GM23338 (cell line): ENCODE data around the gene EFCAB8. TPM values are rescaled to one million over a fixed set of nuclear protein-coding genes. Genes with fewer than 3 reads are reported as not detected.

Source experiments
- ATAC-seq: fragments of 200-7000 bp; cut with Tn5 transposase; 3 replicates; pipeline ENCODE4 v1.9.1; 2020
- DNase-seq: peaks from one replicate; pipeline ENCODE4 v3.0.0-alpha.2; 2015; ENCODE audit warnings: low spot score
- H2AFZ ChIP-seq: fragments of 200-600 bp; sonication (generic); 2 replicates; pipeline ENCODE4 v1.8.0; 2016; ENCODE audit warnings: antibody characterized with exemption, mild to moderate bottlenecking, moderate library complexity
- H3F3A ChIP-seq: fragments of 200-600 bp; sonication (generic); replicated peaks from 2 replicates; pipeline ENCODE4 v1.8.0; 2017; ENCODE audit warnings: antibody characterized with exemption, mixed run types, low read depth
- H3K27ac ChIP-seq: fragments of 200-600 bp; sonication (generic); 2 replicates; pipeline ENCODE4 v1.6.1; 2016; ENCODE audit warnings: low read depth
- H3K27me3 ChIP-seq: fragments of 200-600 bp; sonication (generic); 2 replicates; pipeline ENCODE4 v1.8.0; 2016; ENCODE audit warnings: mild to moderate bottlenecking, mixed run types, moderate library complexity; ENCODE audit not compliant: insufficient read depth
- H3K36me3 ChIP-seq: fragments of 200-600 bp; sonication (generic); 2 replicates; pipeline ENCODE4 v1.8.0; 2016; ENCODE audit warnings: mild to moderate bottlenecking; ENCODE audit not compliant: insufficient read depth
- H3K4me1 ChIP-seq: fragments of 200-600 bp; sonication (generic); 2 replicates; pipeline ENCODE4 v1.8.0; 2016; ENCODE audit warnings: mild to moderate bottlenecking, moderate library complexity; ENCODE audit not compliant: insufficient read depth
- H3K4me2 ChIP-seq: fragments of 200-600 bp; sonication (generic); 2 replicates; pipeline ENCODE4 v1.7.1; 2017; ENCODE audit warnings: mixed run types
- H3K4me3 ChIP-seq: fragments of 200-600 bp; sonication (generic); 2 replicates; pipeline ENCODE4 v1.6.1; 2016; ENCODE audit warnings: mixed run types
- H3K79me2 ChIP-seq: fragments of 200-600 bp; sonication (generic); replicated peaks from 2 replicates; pipeline ENCODE4 v1.8.0; 2017; ENCODE audit warnings: mild to moderate bottlenecking; ENCODE audit not compliant: insufficient read depth
- H3K9me2 ChIP-seq: fragments of 200-600 bp; sonication (generic); 2 replicates; pipeline ENCODE4 v1.8.0; 2017; ENCODE audit not compliant: insufficient read depth
- H4K20me1 ChIP-seq: fragments of 200-600 bp; sonication (generic); replicated peaks from 2 replicates; pipeline ENCODE4 v1.8.0; 2017; ENCODE audit warnings: mild to moderate bottlenecking; ENCODE audit not compliant: insufficient read depth
- H3K27ac Mint-ChIP-seq: 2 replicates; pipeline ENCODE4 v1.8.0; 2020; ENCODE audit warnings: inconsistent platforms, mild to moderate bottlenecking, moderate library complexity, mixed read lengths
- H3K27me3 Mint-ChIP-seq: 3 replicates; pipeline ENCODE4 v1.8.0; 2022; ENCODE audit warnings: low read depth, mild to moderate bottlenecking, moderate library complexity, mixed read lengths, inconsistent platforms; ENCODE audit not compliant: insufficient read depth, poor library complexity
- H3K36me3 Mint-ChIP-seq: 3 replicates; pipeline ENCODE4 v1.8.0; 2021; ENCODE audit warnings: low read depth, mild to moderate bottlenecking, inconsistent platforms, moderate library complexity, mixed read lengths
- H3K4me1 Mint-ChIP-seq: 3 replicates; pipeline ENCODE4 v1.8.0; 2020; ENCODE audit warnings: mild to moderate bottlenecking, inconsistent platforms, mixed read lengths
- H3K4me3 Mint-ChIP-seq: 3 replicates; pipeline ENCODE4 v1.8.0; 2021; ENCODE audit warnings: moderate library complexity, mild to moderate bottlenecking, inconsistent platforms, mixed read lengths
- H3K9me3 Mint-ChIP-seq: 3 replicates; pipeline ENCODE4 v1.8.0; 2020; ENCODE audit warnings: moderate library complexity, mild to moderate bottlenecking, inconsistent platforms, mixed read lengths
- CREB1 ChIP-seq: fragments of 250-450 bp; sonication (Bioruptor Pico); IDR thresholded peaks from 2 replicates; pipeline ENCODE4 v1.5.0; 2020; ENCODE audit warnings: low read depth, mild to moderate bottlenecking, moderate library complexity
- EZH2phosphoT487 ChIP-seq: fragments of 200-600 bp; sonication (generic); IDR thresholded peaks from one replicate; pipeline ENCODE4 v1.8.1; 2018; ENCODE audit warnings: antibody characterized with exemption; ENCODE audit not compliant: unreplicated experiment
- JUNB ChIP-seq: IDR thresholded peaks from one replicate; pipeline ENCODE4 v1.6.1; 2016; ENCODE audit warnings: antibody characterized with exemption; ENCODE audit not compliant: unreplicated experiment
- POLR2AphosphoS5 ChIP-seq: IDR thresholded peaks from 2 replicates; pipeline ENCODE4 v1.6.1; 2016; ENCODE audit warnings: antibody characterized with exemption, low read depth
- ZNF114 ChIP-seq: fragments of 250-450 bp; sonication (Bioruptor Pico); IDR thresholded peaks from 2 replicates; pipeline ENCODE4 v1.5.0; 2020; ENCODE audit warnings: mild to moderate bottlenecking, moderate library complexity
- ZNF331 ChIP-seq: fragments of 250-450 bp; sonication (Bioruptor Pico); IDR thresholded peaks from 2 replicates; pipeline ENCODE4 v1.5.0; 2020; ENCODE audit warnings: low read depth, mild to moderate bottlenecking, moderate library complexity
- polyA plus RNA-seq: library from polyadenylated mRNA; unstranded; fragments of >200 nt; fragmentation: Nextera tagmentation; extraction: Ambion mirVana; gene quantifications from 2 replicates; pipeline ENCODE4 v1.2.1, GENCODE V29; 2016
- total RNA-seq: library from RNA; depleted of rRNA; stranded (reverse); fragments of >200 nt; shearing (Covaris generic); gene quantifications from 2 replicates; pipeline ENCODE4 v1.2.3, GENCODE V29; 2014
- TF ChIP-seq, protein P1 (sequence below): IDR thresholded peaks from one replicate; pipeline ENCODE4 v1.6.1; 2018; ENCODE audit warnings: antibody characterized with exemption; ENCODE audit not compliant: unreplicated experiment
- TF ChIP-seq, protein P2 (sequence below): IDR thresholded peaks from 2 replicates; pipeline ENCODE4 v1.6.1; 2016; ENCODE audit warnings: antibody characterized with exemption
- TF ChIP-seq, protein P3 (sequence below): fragments of 250-450 bp; sonication (Bioruptor Pico); IDR thresholded peaks from 2 replicates; pipeline ENCODE4 v1.5.0; 2020; ENCODE audit warnings: mild to moderate bottlenecking, moderate library complexity

Gene EFCAB8
- total and polyA plus RNA-seq, 2 experiments from 2014 or later: 0.35 TPM; not detected in 1

DNA sequence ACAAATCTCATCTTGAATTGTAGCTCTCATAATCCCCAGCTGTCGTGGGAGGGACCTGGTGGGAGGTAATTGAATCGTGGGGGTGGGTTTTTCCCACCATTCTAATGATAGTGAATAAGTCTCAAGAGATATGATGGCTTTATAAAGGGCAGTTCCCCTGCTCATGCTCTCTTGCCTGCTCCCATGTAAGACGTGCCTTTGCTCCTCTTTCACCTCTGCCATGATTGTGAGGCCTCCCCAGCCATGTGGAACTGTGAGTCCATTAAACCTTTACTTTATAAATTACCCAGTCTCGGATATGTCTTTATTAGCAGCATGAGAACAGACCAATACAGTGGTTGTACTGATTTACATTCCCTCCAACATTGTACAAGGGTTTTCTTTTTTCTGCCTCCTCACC lies 75.9 kb downstream of the EFCAB8 start (continued):
- TF ChIP-seq, protein P1, sequence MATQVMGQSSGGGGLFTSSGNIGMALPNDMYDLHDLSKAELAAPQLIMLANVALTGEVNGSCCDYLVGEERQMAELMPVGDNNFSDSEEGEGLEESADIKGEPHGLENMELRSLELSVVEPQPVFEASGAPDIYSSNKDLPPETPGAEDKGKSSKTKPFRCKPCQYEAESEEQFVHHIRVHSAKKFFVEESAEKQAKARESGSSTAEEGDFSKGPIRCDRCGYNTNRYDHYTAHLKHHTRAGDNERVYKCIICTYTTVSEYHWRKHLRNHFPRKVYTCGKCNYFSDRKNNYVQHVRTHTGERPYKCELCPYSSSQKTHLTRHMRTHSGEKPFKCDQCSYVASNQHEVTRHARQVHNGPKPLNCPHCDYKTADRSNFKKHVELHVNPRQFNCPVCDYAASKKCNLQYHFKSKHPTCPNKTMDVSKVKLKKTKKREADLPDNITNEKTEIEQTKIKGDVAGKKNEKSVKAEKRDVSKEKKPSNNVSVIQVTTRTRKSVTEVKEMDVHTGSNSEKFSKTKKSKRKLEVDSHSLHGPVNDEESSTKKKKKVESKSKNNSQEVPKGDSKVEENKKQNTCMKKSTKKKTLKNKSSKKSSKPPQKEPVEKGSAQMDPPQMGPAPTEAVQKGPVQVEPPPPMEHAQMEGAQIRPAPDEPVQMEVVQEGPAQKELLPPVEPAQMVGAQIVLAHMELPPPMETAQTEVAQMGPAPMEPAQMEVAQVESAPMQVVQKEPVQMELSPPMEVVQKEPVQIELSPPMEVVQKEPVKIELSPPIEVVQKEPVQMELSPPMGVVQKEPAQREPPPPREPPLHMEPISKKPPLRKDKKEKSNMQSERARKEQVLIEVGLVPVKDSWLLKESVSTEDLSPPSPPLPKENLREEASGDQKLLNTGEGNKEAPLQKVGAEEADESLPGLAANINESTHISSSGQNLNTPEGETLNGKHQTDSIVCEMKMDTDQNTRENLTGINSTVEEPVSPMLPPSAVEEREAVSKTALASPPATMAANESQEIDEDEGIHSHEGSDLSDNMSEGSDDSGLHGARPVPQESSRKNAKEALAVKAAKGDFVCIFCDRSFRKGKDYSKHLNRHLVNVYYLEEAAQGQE: no peak
- no peak for TF ChIP-seq ZNF114 (CRISPR knock-in tag)

DNA sequence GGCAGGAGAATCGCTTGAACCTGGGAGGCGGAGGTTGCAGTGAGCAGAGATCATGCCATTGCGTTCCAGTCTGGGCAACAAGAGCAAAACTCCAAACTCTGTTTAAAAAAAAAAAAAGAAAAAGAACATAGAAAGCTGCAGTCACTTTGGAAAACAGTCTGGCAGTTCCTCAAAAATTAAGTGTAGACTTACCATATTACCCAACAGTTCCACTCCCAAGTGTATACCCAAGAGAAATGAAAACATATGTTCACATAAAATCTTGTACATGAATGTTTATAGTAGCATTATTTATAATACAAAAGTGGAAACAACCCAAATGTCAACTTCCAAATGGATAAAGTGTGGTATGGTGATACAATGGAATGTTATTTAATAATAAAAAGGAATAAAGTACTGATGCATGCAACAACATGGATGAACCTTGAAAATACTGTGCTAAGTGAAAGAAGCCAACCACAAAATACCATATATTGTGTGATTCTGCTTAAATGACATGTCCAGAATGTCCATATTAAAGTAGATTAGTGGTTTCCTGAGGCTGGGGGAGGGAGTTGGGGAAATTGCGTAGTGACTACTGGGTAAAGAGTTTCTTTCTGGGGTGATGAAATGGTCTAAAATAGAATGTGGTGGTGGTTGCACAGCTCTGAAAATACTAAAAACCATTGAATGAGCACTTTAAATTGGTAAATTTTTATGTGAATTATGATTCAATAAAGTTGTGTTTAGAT lies 82.6 kb downstream of the EFCAB8 start:
- no peak overlapping the region for H3K4me3 ChIP-seq
- DNase-seq (no peak), ATAC-seq (no peak)
- no peaks in the 10 kb centered on the region for H3F3A ChIP-seq
- Mint-ChIP-seq H3K27ac (no peak overlapping the region), H3K27me3 (no peaks in the 10 kb centered on the region), H3K36me3 (no peaks in the 10 kb centered on the region), H3K4me1 (no peaks in the 10 kb centered on the region; the same call in 2 of the 3 replicates), H3K9me3 (no peaks in the 10 kb centered on the region; the same call in 2 of the 3 replicates), H3K4me3 (no peak overlapping the region)
- no peak overlapping the region for H3K4me2 ChIP-seq
- H3K9me2 ChIP-seq: no peaks in the 10 kb centered on the region
- peaks cover 2% of the 10 kb centered on the region; the same call in 1 of the 2 replicates for H3K27me3 ChIP-seq
- no peaks in the 10 kb centered on the region for H3K4me1 ChIP-seq
- no peak overlapping the region for H3K27ac ChIP-seq
- no peak overlapping the region for H2AFZ ChIP-seq
- no peaks in the 10 kb centered on the region for H4K20me1 ChIP-seq
- no peaks in the 10 kb centered on the region for H3K36me3 ChIP-seq
- H3K79me2 ChIP-seq: no peaks in the 10 kb centered on the region
- TF ChIP-seq EZH2phosphoT487: no peak
- TF ChIP-seq ZNF114 (CRISPR knock-in tag): no peak
- no peak for TF ChIP-seq CREB1 (CRISPR knock-in tag)
- TF ChIP-seq ZNF331: no peak
- no peak for TF ChIP-seq JUNB
- TF ChIP-seq, protein P1: no peak
- TF ChIP-seq, protein P2, sequence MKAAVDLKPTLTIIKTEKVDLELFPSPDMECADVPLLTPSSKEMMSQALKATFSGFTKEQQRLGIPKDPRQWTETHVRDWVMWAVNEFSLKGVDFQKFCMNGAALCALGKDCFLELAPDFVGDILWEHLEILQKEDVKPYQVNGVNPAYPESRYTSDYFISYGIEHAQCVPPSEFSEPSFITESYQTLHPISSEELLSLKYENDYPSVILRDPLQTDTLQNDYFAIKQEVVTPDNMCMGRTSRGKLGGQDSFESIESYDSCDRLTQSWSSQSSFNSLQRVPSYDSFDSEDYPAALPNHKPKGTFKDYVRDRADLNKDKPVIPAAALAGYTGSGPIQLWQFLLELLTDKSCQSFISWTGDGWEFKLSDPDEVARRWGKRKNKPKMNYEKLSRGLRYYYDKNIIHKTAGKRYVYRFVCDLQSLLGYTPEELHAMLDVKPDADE: no peak
- no peak for TF ChIP-seq POLR2AphosphoS5
- TF ChIP-seq, protein P3, sequence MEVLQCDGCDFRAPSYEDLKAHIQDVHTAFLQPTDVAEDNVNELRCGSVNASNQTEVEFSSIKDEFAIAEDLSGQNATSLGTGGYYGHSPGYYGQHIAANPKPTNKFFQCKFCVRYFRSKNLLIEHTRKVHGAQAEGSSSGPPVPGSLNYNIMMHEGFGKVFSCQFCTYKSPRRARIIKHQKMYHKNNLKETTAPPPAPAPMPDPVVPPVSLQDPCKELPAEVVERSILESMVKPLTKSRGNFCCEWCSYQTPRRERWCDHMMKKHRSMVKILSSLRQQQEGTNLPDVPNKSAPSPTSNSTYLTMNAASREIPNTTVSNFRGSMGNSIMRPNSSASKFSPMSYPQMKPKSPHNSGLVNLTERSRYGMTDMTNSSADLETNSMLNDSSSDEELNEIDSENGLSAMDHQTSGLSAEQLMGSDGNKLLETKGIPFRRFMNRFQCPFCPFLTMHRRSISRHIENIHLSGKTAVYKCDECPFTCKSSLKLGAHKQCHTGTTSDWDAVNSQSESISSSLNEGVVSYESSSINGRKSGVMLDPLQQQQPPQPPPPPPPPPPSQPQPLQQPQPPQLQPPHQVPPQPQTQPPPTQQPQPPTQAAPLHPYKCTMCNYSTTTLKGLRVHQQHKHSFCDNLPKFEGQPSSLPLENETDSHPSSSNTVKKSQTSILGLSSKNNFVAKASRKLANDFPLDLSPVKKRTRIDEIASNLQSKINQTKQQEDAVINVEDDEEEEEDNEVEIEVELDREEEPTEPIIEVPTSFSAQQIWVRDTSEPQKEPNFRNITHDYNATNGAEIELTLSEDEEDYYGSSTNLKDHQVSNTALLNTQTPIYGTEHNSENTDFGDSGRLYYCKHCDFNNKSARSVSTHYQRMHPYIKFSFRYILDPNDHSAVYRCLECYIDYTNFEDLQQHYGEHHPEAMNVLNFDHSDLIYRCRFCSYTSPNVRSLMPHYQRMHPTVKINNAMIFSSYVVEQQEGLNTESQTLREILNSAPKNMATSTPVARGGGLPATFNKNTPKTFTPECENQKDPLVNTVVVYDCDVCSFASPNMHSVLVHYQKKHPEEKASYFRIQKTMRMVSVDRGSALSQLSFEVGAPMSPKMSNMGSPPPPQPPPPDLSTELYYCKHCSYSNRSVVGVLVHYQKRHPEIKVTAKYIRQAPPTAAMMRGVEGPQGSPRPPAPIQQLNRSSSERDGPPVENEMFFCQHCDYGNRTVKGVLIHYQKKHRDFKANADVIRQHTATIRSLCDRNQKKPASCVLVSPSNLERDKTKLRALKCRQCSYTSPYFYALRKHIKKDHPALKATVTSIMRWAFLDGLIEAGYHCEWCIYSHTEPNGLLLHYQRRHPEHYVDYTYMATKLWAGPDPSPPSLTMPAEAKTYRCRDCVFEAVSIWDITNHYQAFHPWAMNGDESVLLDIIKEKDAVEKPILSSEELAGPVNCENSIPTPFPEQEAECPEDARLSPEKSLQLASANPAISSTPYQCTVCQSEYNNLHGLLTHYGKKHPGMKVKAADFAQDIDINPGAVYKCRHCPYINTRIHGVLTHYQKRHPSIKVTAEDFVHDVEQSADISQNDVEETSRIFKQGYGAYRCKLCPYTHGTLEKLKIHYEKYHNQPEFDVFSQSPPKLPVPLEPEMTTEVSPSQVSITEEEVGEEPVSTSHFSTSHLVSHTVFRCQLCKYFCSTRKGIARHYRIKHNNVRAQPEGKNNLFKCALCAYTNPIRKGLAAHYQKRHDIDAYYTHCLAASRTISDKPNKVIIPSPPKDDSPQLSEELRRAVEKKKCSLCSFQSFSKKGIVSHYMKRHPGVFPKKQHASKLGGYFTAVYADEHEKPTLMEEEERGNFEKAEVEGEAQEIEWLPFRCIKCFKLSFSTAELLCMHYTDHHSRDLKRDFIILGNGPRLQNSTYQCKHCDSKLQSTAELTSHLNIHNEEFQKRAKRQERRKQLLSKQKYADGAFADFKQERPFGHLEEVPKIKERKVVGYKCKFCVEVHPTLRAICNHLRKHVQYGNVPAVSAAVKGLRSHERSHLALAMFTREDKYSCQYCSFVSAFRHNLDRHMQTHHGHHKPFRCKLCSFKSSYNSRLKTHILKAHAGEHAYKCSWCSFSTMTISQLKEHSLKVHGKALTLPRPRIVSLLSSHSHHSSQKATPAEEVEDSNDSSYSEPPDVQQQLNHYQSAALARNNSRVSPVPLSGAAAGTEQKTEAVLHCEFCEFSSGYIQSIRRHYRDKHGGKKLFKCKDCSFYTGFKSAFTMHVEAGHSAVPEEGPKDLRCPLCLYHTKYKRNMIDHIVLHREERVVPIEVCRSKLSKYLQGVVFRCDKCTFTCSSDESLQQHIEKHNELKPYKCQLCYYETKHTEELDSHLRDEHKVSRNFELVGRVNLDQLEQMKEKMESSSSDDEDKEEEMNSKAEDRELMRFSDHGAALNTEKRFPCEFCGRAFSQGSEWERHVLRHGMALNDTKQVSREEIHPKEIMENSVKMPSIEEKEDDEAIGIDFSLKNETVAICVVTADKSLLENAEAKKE (CRISPR knock-in tag): no peak
